K562 (cell line): Measurements from ENCODE around the gene PRRC2A. TPM values are rescaled to one million over a fixed set of nuclear protein-coding genes. Genes with fewer than 3 reads are reported as not detected.

ENCODE experiments used
- BHLHE40 ChIP-seq: IDR thresholded peaks from 2 replicates; pipeline ENCODE4 v1.6.1; 2011; ENCODE audit warnings: low read length, improper control_type of control experiment
- CHD2 ChIP-seq: IDR thresholded peaks from 2 replicates; pipeline ENCODE4 v1.6.1; 2011; ENCODE audit warnings: low read depth, low read length
- DNMT1 ChIP-seq: fragments of 450-650 bp; IDR thresholded peaks from 2 replicates; pipeline ENCODE4 v1.6.1; 2016; ENCODE audit warnings: antibody characterized with exemption, mild to moderate bottlenecking
- PML ChIP-seq: IDR thresholded peaks from 2 replicates; pipeline ENCODE4 v1.6.1; 2012; ENCODE audit warnings: low read length, inconsistent platforms
- RBM14 ChIP-seq: fragments of 200-400 bp; formaldehyde crosslinking; IDR thresholded peaks from 2 replicates; pipeline ENCODE4 v1.6.1; 2018; ENCODE audit warnings: low read depth, mild to moderate bottlenecking, low read length, moderate library complexity, borderline replicate concordance; ENCODE audit not compliant: insufficient read depth
- SIX5 ChIP-seq, 2 experiments: IDR thresholded peaks; 2 replicates each; pipeline ENCODE4 v1.6.1; 2011; ENCODE audit warnings: low read length in 2 of 2, borderline replicate concordance in 1 of 2, low read depth in 1 of 2, mild to moderate bottlenecking in 1 of 2, moderate library complexity in 1 of 2; ENCODE audit not compliant: insufficient read depth in 1 of 2
- SMARCE1 ChIP-seq: fragments of 450-650 bp; IDR thresholded peaks from 2 replicates; pipeline ENCODE4 v1.7.1; 2016; ENCODE audit warnings: mild to moderate bottlenecking
- STAT5A ChIP-seq: IDR thresholded peaks from 2 replicates; pipeline ENCODE4 v1.6.1; 2012; ENCODE audit warnings: low read length, inconsistent platforms, borderline replicate concordance
- TCF7L2 ChIP-seq: fragments of 150-350 bp; IDR thresholded peaks from 2 replicates; pipeline ENCODE4 v1.6.1; 2016; ENCODE audit warnings: low read depth, mild to moderate bottlenecking, low read length, moderate library complexity
- TEAD1 ChIP-seq, 2 experiments: fragments of 450-650 bp in 1 of 2; sonication (generic) in 1 of 2; formaldehyde crosslinking; IDR thresholded peaks; 2 replicates each; pipeline versions ENCODE4 v1.4.0 to v1.8.0; 2020 to 2022; ENCODE audit warnings: mild to moderate bottlenecking in 2 of 2, missing genetic modification reagents in 1 of 2
- THRAP3 ChIP-seq: fragments of 450-650 bp; IDR thresholded peaks from 2 replicates; pipeline ENCODE4 v1.6.1; 2016; ENCODE audit warnings: mild to moderate bottlenecking, inconsistent platforms, borderline replicate concordance
- ZFP36 ChIP-seq: fragments of 150-350 bp; IDR thresholded peaks from 2 replicates; pipeline ENCODE4 v1.6.1; 2018; ENCODE audit warnings: low read length, low read depth; ENCODE audit not compliant: partially characterized antibody
- ZNF134 ChIP-seq: fragments of 250-450 bp; sonication (Bioruptor Pico); conservative IDR thresholded peaks from 2 replicates; pipeline ENCODE4 v1.4.0; 2020
- ZNF3 ChIP-seq: fragments of 250-450 bp; sonication (Bioruptor Pico); IDR thresholded peaks from 2 replicates; pipeline ENCODE4 v1.5.0; 2021; ENCODE audit warnings: mild to moderate bottlenecking, moderate library complexity
- ZNF57 ChIP-seq: fragments of 450-650 bp; formaldehyde crosslinking; IDR thresholded peaks from 2 replicates; pipeline ENCODE4 v1.4.0; 2020; ENCODE audit warnings: mild to moderate bottlenecking, moderate library complexity
- polyA plus RNA-seq, 8 experiments: library from polyadenylated mRNA; depleted of rRNA in 4 of 8; stranded (reverse) in 5 of 8; unstranded in 3 of 8; fragments of >200 nt; fragmentation: Nextera tagmentation in 2 of 8; fragmentation: Illumina TruSeq in 1 of 8; extraction: Ambion mirVana in 2 of 8; extraction: Trizol in 1 of 8; gene quantifications; 2 replicates each; pipeline versions ENCODE4 v1.2.1 to v1.2.3, GENCODE V29; 2011 to 2014; ENCODE audit warnings: inconsistent platforms in 1 of 8, missing spikeins in 1 of 8
- total RNA-seq, 7 experiments: library from RNA; depleted of rRNA in 6 of 7; stranded (reverse); fragments of >200 nt in 6 of 7; fragmentation: Illumina TruSeq in 2 of 7; extraction: Trizol in 2 of 7; gene quantifications; 2 replicates each; pipeline versions ENCODE4 v1.2.1 to v1.2.3, GENCODE V29; 2011 to 2021; ENCODE audit warnings: low replicate concordance in 1 of 7
- TF ChIP-seq, protein P1 (sequence below): sonication (generic); formaldehyde crosslinking; IDR thresholded peaks from 2 replicates; pipeline ENCODE4 v1.8.0; 2022; ENCODE audit warnings: mild to moderate bottlenecking, missing genetic modification reagents
- TF ChIP-seq, protein P2 (sequence below), 3 experiments: IDR thresholded peaks in 2 of 3; conservative IDR thresholded peaks in 1 of 3; 2 replicates each; pipeline ENCODE4 v1.5.1; 2011 to 2012; ENCODE audit warnings: low read length in 3 of 3, mild to moderate bottlenecking in 3 of 3, control low read depth in 2 of 3, improper control_type of control experiment in 1 of 3, inconsistent platforms in 1 of 3, low read depth in 1 of 3, mixed read lengths in 1 of 3, moderate library complexity in 1 of 3; ENCODE audit not compliant: insufficient read depth in 2 of 3
- TF ChIP-seq, protein P3 (sequence below): fragments of 250-450 bp; sonication (Bioruptor Pico); IDR thresholded peaks from 2 replicates; pipeline ENCODE4 v1.9.0; 2021; ENCODE audit warnings: mild to moderate bottlenecking
- TF ChIP-seq, protein P4 (sequence below): fragments of 450-650 bp; IDR thresholded peaks from 2 replicates; pipeline ENCODE4 v1.6.1; 2016; ENCODE audit warnings: borderline replicate concordance

Gene PRRC2A
- total and polyA plus RNA-seq, 9 of the 15 experiments (the other 6 are each of a cell fraction or from before 2014, with no cell fraction given): 1.0 to 332 (median 63.0) TPM

DNA sequence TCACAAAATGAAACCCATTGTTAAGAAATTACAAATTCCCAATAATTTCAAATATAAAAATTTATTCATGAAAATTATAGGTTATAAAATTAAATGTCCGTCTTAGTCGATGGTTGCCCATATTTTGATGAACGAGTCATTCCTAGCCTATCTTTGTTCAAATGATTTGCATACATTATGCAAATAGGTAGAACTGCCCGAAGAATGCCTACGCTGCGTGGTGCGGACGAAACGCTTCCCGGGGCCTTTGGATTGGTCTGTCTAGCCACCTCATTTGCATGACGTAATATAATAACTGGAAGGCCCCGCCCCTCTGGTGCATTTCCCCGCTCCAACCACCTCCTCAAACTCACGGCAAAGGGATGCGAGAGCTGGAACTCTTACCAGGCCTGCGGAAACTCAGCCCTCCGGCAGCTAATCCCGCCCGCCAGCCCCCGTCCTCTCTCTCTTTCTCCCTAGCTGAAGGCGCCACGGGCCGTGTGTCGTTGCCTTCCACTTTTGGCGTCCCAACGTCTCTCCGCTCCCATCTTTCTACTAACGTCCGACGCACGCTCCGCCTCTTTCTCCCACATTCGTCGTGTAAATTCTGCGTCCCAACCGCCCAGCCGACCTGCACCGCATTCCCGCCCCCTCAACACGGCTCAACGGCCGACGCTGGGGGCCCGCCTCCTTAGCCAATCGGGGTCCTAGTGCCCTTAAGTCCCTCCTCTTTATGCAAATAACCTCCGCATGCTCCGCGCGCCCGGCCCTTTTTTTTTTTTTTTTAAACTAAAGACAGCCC lies 520 bp upstream of the PRRC2A start (continued):
- TF ChIP-seq, protein P1, sequence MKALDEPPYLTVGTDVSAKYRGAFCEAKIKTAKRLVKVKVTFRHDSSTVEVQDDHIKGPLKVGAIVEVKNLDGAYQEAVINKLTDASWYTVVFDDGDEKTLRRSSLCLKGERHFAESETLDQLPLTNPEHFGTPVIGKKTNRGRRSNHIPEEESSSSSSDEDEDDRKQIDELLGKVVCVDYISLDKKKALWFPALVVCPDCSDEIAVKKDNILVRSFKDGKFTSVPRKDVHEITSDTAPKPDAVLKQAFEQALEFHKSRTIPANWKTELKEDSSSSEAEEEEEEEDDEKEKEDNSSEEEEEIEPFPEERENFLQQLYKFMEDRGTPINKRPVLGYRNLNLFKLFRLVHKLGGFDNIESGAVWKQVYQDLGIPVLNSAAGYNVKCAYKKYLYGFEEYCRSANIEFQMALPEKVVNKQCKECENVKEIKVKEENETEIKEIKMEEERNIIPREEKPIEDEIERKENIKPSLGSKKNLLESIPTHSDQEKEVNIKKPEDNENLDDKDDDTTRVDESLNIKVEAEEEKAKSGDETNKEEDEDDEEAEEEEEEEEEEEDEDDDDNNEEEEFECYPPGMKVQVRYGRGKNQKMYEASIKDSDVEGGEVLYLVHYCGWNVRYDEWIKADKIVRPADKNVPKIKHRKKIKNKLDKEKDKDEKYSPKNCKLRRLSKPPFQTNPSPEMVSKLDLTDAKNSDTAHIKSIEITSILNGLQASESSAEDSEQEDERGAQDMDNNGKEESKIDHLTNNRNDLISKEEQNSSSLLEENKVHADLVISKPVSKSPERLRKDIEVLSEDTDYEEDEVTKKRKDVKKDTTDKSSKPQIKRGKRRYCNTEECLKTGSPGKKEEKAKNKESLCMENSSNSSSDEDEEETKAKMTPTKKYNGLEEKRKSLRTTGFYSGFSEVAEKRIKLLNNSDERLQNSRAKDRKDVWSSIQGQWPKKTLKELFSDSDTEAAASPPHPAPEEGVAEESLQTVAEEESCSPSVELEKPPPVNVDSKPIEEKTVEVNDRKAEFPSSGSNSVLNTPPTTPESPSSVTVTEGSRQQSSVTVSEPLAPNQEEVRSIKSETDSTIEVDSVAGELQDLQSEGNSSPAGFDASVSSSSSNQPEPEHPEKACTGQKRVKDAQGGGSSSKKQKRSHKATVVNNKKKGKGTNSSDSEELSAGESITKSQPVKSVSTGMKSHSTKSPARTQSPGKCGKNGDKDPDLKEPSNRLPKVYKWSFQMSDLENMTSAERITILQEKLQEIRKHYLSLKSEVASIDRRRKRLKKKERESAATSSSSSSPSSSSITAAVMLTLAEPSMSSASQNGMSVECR: peak; percentile 65
- TF ChIP-seq, protein P2, sequence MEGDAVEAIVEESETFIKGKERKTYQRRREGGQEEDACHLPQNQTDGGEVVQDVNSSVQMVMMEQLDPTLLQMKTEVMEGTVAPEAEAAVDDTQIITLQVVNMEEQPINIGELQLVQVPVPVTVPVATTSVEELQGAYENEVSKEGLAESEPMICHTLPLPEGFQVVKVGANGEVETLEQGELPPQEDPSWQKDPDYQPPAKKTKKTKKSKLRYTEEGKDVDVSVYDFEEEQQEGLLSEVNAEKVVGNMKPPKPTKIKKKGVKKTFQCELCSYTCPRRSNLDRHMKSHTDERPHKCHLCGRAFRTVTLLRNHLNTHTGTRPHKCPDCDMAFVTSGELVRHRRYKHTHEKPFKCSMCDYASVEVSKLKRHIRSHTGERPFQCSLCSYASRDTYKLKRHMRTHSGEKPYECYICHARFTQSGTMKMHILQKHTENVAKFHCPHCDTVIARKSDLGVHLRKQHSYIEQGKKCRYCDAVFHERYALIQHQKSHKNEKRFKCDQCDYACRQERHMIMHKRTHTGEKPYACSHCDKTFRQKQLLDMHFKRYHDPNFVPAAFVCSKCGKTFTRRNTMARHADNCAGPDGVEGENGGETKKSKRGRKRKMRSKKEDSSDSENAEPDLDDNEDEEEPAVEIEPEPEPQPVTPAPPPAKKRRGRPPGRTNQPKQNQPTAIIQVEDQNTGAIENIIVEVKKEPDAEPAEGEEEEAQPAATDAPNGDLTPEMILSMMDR (IDR thresholded peaks at IDR 0.05 in 2 of 3, conservative IDR thresholded peaks at IDR 0.05 in 1 of 3; ENCODE audit: insufficient read depth in 2 of 3, low read depth in 1 of 3, low read length in 3 of 3): no peak; a peak in 1 of 6 replicates
- TF ChIP-seq CHD2: peak; percentile 61
- TF ChIP-seq ZNF134: 0 out of 2 replicates have a peak, but pooled peaks have one; percentile 27
- TF ChIP-seq SMARCE1: peak; percentile 67
- no peak for TF ChIP-seq THRAP3
- no peak for TF ChIP-seq SIX5 (IDR thresholded peaks at IDR 0.05; ENCODE audit: borderline replicate concordance in 1 of 2, insufficient read depth in 1 of 2, low read depth in 1 of 2, low read length in 2 of 2)
- TF ChIP-seq TEAD1 (CRISPR knock-in tag; IDR thresholded peaks at IDR 0.05): peak in 1 of 2 experiments; percentile 98; a peak in 2 of 4 replicates
- no peak for TF ChIP-seq ZFP36
- peak; percentile 37; the same call in 1 of the 2 replicates for TF ChIP-seq BHLHE40
- TF ChIP-seq, protein P3, sequence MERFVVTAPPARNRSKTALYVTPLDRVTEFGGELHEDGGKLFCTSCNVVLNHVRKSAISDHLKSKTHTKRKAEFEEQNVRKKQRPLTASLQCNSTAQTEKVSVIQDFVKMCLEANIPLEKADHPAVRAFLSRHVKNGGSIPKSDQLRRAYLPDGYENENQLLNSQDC (CRISPR knock-in tag): no peak
- no peak for TF ChIP-seq TCF7L2
- no peak for TF ChIP-seq RBM14
- 0 out of 2 replicates have a peak, but pooled peaks have one; percentile 43 for TF ChIP-seq ZNF57 (CRISPR knock-in tag)
- TF ChIP-seq ZNF3: no peak
- TF ChIP-seq DNMT1: no peak
- TF ChIP-seq, protein P4, sequence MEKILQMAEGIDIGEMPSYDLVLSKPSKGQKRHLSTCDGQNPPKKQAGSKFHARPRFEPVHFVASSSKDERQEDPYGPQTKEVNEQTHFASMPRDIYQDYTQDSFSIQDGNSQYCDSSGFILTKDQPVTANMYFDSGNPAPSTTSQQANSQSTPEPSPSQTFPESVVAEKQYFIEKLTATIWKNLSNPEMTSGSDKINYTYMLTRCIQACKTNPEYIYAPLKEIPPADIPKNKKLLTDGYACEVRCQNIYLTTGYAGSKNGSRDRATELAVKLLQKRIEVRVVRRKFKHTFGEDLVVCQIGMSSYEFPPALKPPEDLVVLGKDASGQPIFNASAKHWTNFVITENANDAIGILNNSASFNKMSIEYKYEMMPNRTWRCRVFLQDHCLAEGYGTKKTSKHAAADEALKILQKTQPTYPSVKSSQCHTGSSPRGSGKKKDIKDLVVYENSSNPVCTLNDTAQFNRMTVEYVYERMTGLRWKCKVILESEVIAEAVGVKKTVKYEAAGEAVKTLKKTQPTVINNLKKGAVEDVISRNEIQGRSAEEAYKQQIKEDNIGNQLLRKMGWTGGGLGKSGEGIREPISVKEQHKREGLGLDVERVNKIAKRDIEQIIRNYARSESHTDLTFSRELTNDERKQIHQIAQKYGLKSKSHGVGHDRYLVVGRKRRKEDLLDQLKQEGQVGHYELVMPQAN: peak; percentile 93
- no peak for TF ChIP-seq STAT5A
- peak; percentile 92 for TF ChIP-seq PML
